ENCODE data around the gene C2orf68.
"Not testable (repeated sequence)": the region's sequence is repeated elsewhere in the genome, so short reads cannot be mapped to it uniquely, and the experiment has no call there.

Gene C2orf68

GRCh38 chr2:85611705-85612587, at the start of gene C2orf68:
C2orf68 (minus strand) TSS chr2:85612066; CDS start chr2:85611984, 82 bp downstream.
- DNase-seq = peak; percentile 81

- no peak for DNase-seq
Observed at GRCh38 chr2:85661139-85661858, 49.4 kb upstream of the C2orf68 start.

DNA sequence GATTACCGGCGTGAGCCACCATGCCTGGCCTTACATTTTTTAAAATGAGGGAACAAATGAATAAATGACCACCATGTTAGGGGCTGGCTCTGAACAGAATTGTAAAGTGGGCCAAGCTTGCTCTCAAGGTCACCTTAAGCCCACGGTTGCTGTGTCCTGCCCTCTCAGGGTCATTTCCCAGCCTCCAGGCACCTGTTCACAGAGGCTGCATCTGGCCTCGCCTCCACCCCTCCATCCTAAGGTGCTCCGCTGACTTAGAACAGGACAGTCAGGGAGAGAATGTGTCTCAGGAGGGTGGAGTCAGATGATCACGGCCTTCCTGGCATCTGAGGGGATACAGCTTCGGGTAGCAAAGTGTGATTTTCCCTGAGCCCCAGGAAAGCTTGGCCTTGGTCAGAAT, 48.9 kb upstream of the C2orf68 start:
- no peak for DNase-seq

DNA sequence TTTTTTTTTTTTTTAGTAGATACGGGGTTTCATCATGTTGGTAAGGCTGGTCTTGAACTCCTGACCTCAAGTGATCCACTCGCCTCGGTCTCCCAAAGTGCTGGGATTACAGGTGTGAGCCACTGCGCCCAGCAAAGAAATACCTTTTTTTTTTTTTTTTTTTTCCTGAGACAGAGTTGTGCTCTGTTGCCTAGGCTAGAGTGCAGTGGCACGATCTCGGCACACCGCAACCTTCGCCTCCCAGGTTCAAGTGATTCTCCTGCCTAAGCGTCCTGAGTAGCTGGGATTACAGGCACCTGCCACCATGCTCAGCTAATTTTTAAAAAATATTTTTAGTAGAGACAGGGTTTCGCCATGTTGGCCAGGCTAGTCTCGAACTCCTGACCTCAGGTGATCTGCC, 48.4 kb upstream of the C2orf68 start:
- DNase-seq = not testable (repeated sequence)

- no peak for DNase-seq
Observed at GRCh38 chr2:85659324-85659981, 47.6 kb upstream of the C2orf68 start.

- DNase-seq = not testable (repeated sequence)
Observed at GRCh38 chr2:85657399-85657798, 45.5 kb upstream of the C2orf68 start.

DNA sequence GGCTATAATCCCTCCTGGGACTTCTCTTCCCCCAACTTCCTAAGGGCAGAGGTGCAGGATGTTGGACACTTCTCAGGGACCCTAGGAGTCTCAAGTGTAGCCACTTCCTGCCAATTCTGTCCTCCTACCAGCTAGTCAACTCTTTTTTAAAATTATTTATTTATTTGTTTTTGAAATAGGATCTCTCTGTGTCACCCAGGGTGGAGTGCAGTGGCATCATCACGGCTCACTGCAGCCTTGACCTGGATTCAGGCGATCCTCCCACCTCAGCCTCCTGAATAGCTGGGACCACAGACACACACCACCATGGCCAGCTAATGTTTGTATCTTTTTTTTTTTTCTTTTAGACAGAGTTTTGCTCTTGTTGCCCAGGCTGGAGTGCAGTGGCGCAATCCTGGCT, 44.6 kb upstream of the C2orf68 start:
- DNase-seq = no peak

DNA sequence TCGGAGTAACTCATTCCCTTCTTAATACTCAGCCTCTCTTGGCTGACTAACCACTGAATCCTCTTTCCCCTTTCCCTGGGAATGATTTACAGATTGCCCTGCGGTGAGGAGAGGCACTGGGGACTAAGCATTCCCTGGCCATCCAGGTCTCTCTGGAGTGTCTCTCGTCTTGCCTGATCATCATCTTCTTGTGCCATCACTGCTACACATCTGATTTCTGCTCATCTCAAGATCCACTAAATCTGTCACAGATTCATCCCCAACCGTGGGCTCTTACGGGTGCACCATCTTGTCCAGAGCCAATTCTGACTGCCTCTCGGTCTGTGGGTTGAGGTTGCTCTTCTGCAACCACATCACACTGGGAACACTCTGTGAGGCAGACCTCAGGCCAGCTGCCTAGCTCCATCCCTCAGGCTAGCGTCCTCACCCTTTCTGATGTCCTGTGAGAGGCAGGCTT, 44.1 kb upstream of the C2orf68 start:
- DNase-seq = no peak

- no peak for DNase-seq
Observed at GRCh38 chr2:85653996-85654395, 42.1 kb upstream of the C2orf68 start.

- no peak for DNase-seq
Observed at GRCh38 chr2:85652056-85652455, 40.2 kb upstream of the C2orf68 start.

- DNase-seq = no peak
Observed at GRCh38 chr2:85651097-85651496, 39.2 kb upstream of the C2orf68 start.

GRCh38 chr2:85650456-85650855, 38.6 kb upstream of the C2orf68 start:
- no peak for DNase-seq

DNA sequence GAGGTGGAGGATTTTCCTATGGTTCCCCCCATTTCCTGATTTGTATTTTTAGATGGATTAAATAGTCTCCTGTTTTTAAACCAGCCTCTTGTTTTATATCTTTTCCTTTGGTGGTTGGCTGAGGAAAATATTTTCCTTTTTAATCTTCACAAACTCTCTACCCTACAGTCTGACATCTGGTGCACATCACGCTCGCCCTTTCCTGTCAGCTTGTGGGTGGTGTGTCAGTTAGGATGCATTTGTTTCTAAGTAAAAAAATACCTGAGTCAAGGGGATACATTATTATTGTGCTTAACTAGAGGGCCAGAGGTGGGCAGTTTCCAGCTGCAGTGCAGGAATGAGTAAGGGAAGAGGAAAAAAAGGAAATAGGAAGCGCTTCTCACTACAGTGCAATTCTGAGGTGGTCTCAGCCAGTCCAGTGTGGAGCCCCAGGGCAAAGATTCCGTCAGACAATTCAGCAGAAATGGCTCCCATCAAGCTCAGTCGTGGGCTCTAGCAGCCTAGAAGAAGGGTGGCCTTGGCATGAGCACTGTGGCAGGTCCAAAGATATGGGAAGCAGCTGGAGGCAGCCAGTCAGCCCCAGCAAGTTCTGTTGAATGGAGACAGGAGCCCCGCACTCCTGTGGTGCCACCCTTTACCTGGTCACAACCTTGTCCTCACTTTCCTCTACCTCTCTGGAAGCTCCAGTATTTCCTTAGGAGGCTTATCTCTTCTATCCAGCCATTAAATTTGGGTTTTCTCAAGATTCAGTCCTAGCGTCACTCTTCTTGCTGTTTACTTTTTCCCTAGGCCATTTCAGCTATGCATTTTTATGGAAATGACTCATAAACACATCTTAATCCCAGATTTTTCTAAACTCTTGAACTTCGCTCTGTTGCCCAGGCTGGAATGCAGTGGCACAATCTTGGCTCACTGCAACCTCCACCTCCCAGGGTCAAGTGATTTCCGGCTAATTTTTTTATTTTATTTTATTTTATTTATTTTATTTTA, 37.6 kb upstream of the C2orf68 start:
- DNase-seq = no peak

- DNase-seq = no peak
Observed at GRCh38 chr2:85648619-85649018, 36.8 kb upstream of the C2orf68 start.

DNA sequence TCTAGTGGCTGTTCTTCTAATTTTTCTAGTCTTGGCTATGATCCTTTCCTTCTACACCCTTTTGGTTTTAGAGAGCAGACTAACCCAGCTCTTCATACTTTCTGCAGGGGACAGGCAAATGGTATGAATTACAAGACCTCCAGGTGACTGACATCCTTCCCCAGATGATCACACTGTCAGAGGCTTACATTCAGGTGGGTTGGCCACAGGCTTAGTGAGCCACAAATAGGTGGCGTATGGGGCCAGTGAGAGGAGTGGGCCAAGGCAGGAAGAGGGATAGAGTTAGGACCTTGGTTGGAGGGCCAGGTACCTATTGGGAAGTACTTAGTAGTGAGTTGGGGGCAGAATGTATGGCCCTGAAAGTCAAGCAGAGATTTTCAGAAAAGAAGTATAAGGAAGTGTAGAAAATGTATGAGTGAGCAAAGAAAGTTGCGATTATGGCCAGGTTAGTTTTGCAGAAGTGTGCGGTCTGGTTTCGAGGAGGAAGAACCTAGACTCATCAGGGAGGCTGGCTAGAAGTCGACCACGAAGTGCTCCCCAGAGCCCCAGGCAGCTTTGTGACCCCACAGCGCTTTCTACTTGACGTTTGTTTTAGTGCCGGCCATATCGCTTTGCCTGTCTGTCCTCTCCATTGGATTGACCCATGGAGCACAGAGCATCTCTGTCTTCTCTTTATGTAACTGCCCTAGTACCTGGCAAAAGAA, 36.1 kb upstream of the C2orf68 start:
- DNase-seq = no peak

DNA sequence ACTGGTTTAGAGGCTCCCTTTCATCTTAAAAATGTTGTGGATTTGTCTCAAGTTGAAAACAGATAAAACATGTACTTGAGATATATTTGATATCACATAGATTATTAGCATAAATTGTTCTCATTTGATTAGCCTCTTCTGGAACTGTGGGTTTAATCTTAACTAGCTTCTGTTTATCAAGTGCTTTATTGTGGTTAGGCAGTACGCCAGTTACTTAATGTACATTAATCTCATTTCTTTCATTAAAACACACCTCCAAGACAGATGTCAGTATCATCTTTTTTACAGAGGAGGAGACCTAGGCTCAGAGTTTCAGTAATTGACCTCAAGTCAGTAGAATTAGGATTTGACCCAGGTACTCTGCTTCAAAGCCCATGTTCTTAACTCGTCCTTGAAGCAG, 34.3 kb upstream of the C2orf68 start:
- DNase-seq = no peak

GRCh38 chr2:85644909-85645308, 33.0 kb upstream of the C2orf68 start:
- no peak for DNase-seq

- DNase-seq = no peak
Observed at GRCh38 chr2:85642725-85643124, 30.9 kb upstream of the C2orf68 start.

GRCh38 chr2:85635636-85636035, 23.8 kb upstream of the C2orf68 start:
- DNase-seq = no peak

GRCh38 chr2:85635011-85635410, 23.1 kb upstream of the C2orf68 start:
- DNase-seq = no peak

DNA sequence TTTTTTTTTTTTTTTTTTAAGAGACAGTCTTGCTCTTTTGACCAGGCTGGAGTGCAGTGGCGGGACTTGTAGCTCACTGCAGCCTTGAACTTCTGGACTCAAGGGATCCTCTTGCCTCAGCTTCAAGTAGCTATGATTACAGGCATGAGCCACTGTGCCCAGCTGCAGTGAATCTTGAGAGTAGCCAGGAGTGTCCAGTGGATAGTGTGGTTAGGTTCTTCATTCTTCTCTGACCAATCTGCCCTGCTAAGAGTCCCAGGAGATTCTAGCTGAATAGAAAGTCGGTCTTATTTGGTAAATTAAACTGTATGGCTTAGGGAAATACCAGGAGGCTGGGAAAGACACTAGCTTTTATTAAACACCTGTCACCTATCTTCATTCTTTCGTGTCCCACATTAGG, 19.4 kb upstream of the C2orf68 start:
- DNase-seq = no peak

DNA sequence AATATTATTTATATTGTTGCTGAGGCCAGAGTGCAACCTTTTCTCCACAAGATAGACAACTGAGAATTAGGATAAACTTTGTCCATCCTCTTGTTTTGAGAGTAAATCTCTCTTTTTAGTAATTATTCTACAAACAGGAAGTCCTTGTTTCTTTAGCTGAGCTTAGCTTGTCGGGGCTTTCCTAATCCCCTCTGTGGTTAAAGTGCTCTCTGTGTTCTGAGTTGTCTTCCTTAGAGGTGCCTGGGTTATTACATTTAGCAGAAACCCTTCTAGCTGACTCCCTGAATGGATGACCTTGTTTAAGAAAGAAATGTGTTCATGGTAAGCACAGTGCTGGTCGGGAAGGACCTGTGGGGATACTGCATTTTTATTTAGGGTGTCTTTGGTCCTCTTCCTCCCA, 16.8 kb upstream of the C2orf68 start:
- DNase-seq = no peak

All from activated CD8-positive, alpha-beta memory T cell treated with anti-CD3 and anti-CD28 coated beads, Interleukin-2, amount 50 U/mL, for 4 hours (primary cell).